Stomach (tissue), 4 donors: ENCODE results near the gene AGBL4.

Experiments
- POLR2A ChIP-seq, 4 donors: fragments of 450-650 bp; IDR thresholded peaks; one replicate each; pipeline ENCODE4 v1.6.1; 2016; ENCODE audit warnings: antibody characterized with exemption in 4 of 4, control low read depth in 2 of 4, mild to moderate bottlenecking in 1 of 4, moderate library complexity in 1 of 4
- TF ChIP-seq, protein P1 (sequence below), 7 experiments: fragments of 450-650 bp in 4 of 7; fragments of 200-600 bp in 3 of 7; sonication (generic) in 3 of 7; IDR thresholded peaks; one replicate each; pipeline ENCODE4 v1.5.1; 2016 to 2019; ENCODE audit warnings: antibody characterized with exemption in 7 of 7, control low read depth in 2 of 7, mild to moderate bottlenecking in 1 of 7

DNA sequence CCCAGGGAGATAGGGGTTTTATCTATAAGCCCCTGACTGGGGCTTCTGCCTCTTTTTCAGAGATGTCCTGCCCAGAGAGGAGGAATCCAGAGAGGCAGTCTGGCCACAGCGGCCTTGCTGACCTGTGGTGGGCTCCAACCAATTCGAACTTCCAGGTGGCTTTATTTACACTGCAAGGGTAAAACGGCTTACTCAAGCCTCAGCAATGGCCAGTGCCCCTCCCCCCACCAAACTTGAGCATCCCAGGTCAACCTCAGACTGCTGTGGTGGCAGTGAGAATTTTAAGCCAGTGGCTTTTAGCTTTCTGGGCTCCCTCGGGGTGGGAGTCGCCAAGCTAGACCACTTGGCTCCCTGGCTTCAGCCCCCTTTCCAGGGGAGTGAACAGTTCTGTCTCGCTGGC lies 863.1 kb downstream of the AGBL4 start:
- no peak for TF ChIP-seq POLR2A (IDR thresholded peaks at IDR 0.05)
- TF ChIP-seq, protein P1, sequence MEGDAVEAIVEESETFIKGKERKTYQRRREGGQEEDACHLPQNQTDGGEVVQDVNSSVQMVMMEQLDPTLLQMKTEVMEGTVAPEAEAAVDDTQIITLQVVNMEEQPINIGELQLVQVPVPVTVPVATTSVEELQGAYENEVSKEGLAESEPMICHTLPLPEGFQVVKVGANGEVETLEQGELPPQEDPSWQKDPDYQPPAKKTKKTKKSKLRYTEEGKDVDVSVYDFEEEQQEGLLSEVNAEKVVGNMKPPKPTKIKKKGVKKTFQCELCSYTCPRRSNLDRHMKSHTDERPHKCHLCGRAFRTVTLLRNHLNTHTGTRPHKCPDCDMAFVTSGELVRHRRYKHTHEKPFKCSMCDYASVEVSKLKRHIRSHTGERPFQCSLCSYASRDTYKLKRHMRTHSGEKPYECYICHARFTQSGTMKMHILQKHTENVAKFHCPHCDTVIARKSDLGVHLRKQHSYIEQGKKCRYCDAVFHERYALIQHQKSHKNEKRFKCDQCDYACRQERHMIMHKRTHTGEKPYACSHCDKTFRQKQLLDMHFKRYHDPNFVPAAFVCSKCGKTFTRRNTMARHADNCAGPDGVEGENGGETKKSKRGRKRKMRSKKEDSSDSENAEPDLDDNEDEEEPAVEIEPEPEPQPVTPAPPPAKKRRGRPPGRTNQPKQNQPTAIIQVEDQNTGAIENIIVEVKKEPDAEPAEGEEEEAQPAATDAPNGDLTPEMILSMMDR (IDR thresholded peaks at IDR 0.05): no peak
